ENCODE measurements around the gene ZCWPW1.

- TF ChIP-seq CTCF (conservative IDR thresholded peaks at IDR 0.05; ENCODE audit: low read depth in 2 of 2) (no peak), POLR2AphosphoS5 (IDR thresholded peaks at IDR 0.05; ENCODE audit: low read depth) (no peak), EZH2 (IDR thresholded peaks at IDR 0.05; ENCODE audit: low read depth, unreplicated experiment) (no peak), REST (IDR thresholded peaks at IDR 0.05; ENCODE audit: unreplicated experiment) (no peak), ETS1 (IDR thresholded peaks at IDR 0.05) (no peak), NANOG (IDR thresholded peaks at IDR 0.05; ENCODE audit: borderline replicate concordance) (no peak), JUNB (IDR thresholded peaks at IDR 0.05; ENCODE audit: unreplicated experiment) (no peak), CREB1 (CRISPR knock-in tag; IDR thresholded peaks at IDR 0.05; ENCODE audit: low read depth) (no peak)
These were observed 36.8 kb upstream of the ZCWPW1 start for GRCh38 chr7:100465299-100465698.

Data from GM23338 (cell line).